MM.1S (cell line): Measurements from ENCODE around the gene PHLDB1.

Source experiments
- EZH2 ChIP-seq: fragments of 300-600 bp; sonication (generic); optimal IDR thresholded peaks from 2 replicates; pipeline ENCODE3; 2017; ENCODE audit warnings: low read depth, mild to moderate bottlenecking, antibody characterized with exemption, low read length, mixed read lengths
- EZH2phosphoT487 ChIP-seq: fragments of 300-600 bp; sonication (generic); IDR thresholded peaks from 2 replicates; pipeline ENCODE4 v1.6.1; 2018; ENCODE audit warnings: antibody characterized with exemption, low read length
- TF ChIP-seq, protein P1 (sequence below): fragments of 300-600 bp; sonication (generic); IDR thresholded peaks from 2 replicates; pipeline ENCODE4 v1.5.1; 2016; ENCODE audit warnings: antibody characterized with exemption, low read length, mixed read lengths

DNA sequence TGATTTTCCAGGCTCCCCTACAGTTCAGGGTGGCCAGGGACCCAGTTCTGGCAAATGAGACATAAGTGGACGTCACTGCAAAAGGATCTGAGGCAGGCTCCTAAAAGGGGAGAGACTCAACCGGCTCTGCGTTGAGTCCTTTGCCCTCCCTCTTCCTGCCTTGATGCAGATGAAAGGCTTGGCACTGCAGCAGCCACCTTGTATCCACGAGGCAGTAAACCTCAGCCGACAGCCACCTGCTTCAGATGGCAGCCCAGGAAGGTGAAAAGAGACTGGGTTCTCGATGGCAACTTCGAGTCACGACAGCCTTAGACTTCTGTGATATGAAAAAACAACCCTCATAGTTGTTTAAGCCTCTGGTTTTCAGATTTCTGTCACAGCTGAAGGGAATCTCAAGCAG is 86.8 kb downstream of the PHLDB1 start:
- TF ChIP-seq, protein P1, sequence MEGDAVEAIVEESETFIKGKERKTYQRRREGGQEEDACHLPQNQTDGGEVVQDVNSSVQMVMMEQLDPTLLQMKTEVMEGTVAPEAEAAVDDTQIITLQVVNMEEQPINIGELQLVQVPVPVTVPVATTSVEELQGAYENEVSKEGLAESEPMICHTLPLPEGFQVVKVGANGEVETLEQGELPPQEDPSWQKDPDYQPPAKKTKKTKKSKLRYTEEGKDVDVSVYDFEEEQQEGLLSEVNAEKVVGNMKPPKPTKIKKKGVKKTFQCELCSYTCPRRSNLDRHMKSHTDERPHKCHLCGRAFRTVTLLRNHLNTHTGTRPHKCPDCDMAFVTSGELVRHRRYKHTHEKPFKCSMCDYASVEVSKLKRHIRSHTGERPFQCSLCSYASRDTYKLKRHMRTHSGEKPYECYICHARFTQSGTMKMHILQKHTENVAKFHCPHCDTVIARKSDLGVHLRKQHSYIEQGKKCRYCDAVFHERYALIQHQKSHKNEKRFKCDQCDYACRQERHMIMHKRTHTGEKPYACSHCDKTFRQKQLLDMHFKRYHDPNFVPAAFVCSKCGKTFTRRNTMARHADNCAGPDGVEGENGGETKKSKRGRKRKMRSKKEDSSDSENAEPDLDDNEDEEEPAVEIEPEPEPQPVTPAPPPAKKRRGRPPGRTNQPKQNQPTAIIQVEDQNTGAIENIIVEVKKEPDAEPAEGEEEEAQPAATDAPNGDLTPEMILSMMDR = no peak
- no peak for TF ChIP-seq EZH2
- TF ChIP-seq EZH2phosphoT487 = no peak
